Measurements from ENCODE around the gene OPN3.

- TF ChIP-seq CTCF (conservative IDR thresholded peaks at IDR 0.05; ENCODE audit: low read depth, low read length) (no peak), RFX5 (IDR thresholded peaks at IDR 0.05; ENCODE audit: low read depth, low read length) (no peak), ELK1 (IDR thresholded peaks at IDR 0.05; ENCODE audit: borderline replicate concordance, low read depth, low read length) (no peak), POLR2A (IDR thresholded peaks at IDR 0.05; ENCODE audit: low read depth, low read length) (no peak), USF2 (IDR thresholded peaks at IDR 0.05; ENCODE audit: low read depth, low read length) (no peak), BHLHE40 (IDR thresholded peaks at IDR 0.05; ENCODE audit: low read depth, low read length) (no peak), CEBPB (IDR thresholded peaks at IDR 0.05; ENCODE audit: low read depth, low read length) (no peak), CHD1 (IDR thresholded peaks at IDR 0.05; ENCODE audit: low read depth, low read length) (no peak), RAD21 (IDR thresholded peaks at IDR 0.05; ENCODE audit: low read length) (no peak)
These were observed 2.4 kb upstream of the OPN3 start for GRCh38 chr1:241642593-241642944.

Data from IMR-90 (cell line).